Measurements from ENCODE around the gene STX4.

- TF ChIP-seq, protein P1, sequence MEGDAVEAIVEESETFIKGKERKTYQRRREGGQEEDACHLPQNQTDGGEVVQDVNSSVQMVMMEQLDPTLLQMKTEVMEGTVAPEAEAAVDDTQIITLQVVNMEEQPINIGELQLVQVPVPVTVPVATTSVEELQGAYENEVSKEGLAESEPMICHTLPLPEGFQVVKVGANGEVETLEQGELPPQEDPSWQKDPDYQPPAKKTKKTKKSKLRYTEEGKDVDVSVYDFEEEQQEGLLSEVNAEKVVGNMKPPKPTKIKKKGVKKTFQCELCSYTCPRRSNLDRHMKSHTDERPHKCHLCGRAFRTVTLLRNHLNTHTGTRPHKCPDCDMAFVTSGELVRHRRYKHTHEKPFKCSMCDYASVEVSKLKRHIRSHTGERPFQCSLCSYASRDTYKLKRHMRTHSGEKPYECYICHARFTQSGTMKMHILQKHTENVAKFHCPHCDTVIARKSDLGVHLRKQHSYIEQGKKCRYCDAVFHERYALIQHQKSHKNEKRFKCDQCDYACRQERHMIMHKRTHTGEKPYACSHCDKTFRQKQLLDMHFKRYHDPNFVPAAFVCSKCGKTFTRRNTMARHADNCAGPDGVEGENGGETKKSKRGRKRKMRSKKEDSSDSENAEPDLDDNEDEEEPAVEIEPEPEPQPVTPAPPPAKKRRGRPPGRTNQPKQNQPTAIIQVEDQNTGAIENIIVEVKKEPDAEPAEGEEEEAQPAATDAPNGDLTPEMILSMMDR (IDR thresholded peaks at IDR 0.05 in 4 of 5, conservative IDR thresholded peaks at IDR 0.05 in 1 of 5): no peak
- TF ChIP-seq POLR2A (IDR thresholded peaks at IDR 0.05): no peak
Observed at GRCh38 chr16:31031276-31031675, 2.1 kb upstream of the STX4 start.
